ENCODE data around the gene TXNRD1. TPM values are rescaled to one million over a fixed set of nuclear protein-coding genes. Genes with fewer than 3 reads are reported as not detected.

The TXNRD1 gene
- total RNA-seq, 1 experiment from 2014 or later: 69.4 TPM

- peaks cover 58% of the 10 kb centered on the region for H3K36me3 ChIP-seq (ENCODE audit: insufficient read depth, low read length)
These were observed 96.6 kb downstream of the TXNRD1 start for GRCh38 chr12:104312202-104312601.

GRCh38 chr12:104312654-104313053 is 97.1 kb downstream of the TXNRD1 start:
- Histone ChIP-seq H3K4me2 (ENCODE audit: low read depth, low read length, poor library complexity, severe bottlenecking) (no peak overlapping the region), H3K4me1 (ENCODE audit: low read length) (no peaks in the 10 kb centered on the region), H3K27me3 (ENCODE audit: low read length) (no peaks in the 10 kb centered on the region), H3K4me3 (ENCODE audit: low read length) (no peak overlapping the region), H3K27ac (ENCODE audit: low read length) (no peak overlapping the region), H3K9ac (ENCODE audit: low read length) (no peak overlapping the region), H2AFZ (ENCODE audit: low read length) (no peak overlapping the region), H3K79me2 (ENCODE audit: low read length) (peaks cover 76% of the 10 kb centered on the region), H3K9me2 (replicated peaks; ENCODE audit: insufficient read depth, low read length) (no peaks in the 10 kb centered on the region), H3K36me3 (ENCODE audit: insufficient read depth, low read length) (peaks cover 58% of the 10 kb centered on the region), H3K9me3 (ENCODE audit: low read length) (no peaks in the 10 kb centered on the region), H4K20me1 (ENCODE audit: insufficient read depth, low read depth, low read length) (peaks cover 14% of the 10 kb centered on the region)
- DNase-seq: no peak

More at GRCh38 chr12:104312202-104312601, 96.6 kb downstream of the TXNRD1 start:
- Histone ChIP-seq H3K9me2 (replicated peaks; ENCODE audit: insufficient read depth, low read length) (no peaks in the 10 kb centered on the region), H3K27me3 (ENCODE audit: low read length) (no peaks in the 10 kb centered on the region), H4K20me1 (ENCODE audit: insufficient read depth, low read depth, low read length) (peaks cover 18% of the 10 kb centered on the region), H3K27ac (ENCODE audit: low read length) (no peak overlapping the region), H3K79me2 (ENCODE audit: low read length) (peaks cover 77% of the 10 kb centered on the region), H2AFZ (ENCODE audit: low read length) (no peak overlapping the region), H3K4me3 (ENCODE audit: low read length) (no peak overlapping the region), H3K9me3 (ENCODE audit: low read length) (no peaks in the 10 kb centered on the region), H3K4me2 (ENCODE audit: low read depth, low read length, poor library complexity, severe bottlenecking) (no peak overlapping the region), H3K4me1 (ENCODE audit: low read length) (no peaks in the 10 kb centered on the region), H3K9ac (ENCODE audit: low read length) (no peak overlapping the region)
- no peak for DNase-seq

GRCh38 chr12:104313568-104314241 is 98.1 kb downstream of the TXNRD1 start:
- no peak overlapping the region for H3K9ac ChIP-seq (ENCODE audit: low read length)
- no peaks in the 10 kb centered on the region for H3K27me3 ChIP-seq (ENCODE audit: low read length)
- H3K9me2 ChIP-seq (replicated peaks; ENCODE audit: insufficient read depth, low read length): no peaks in the 10 kb centered on the region
- H4K20me1 ChIP-seq (ENCODE audit: insufficient read depth, low read depth, low read length): peaks cover 13% of the 10 kb centered on the region
- H3K36me3 ChIP-seq (ENCODE audit: insufficient read depth, low read length): peaks cover 67% of the 10 kb centered on the region
- no peak overlapping the region for H3K4me2 ChIP-seq (ENCODE audit: low read depth, low read length, poor library complexity, severe bottlenecking)
- H3K4me1 ChIP-seq (ENCODE audit: low read length): no peaks in the 10 kb centered on the region
- no peak overlapping the region for H2AFZ ChIP-seq (ENCODE audit: low read length)
- no peaks in the 10 kb centered on the region for H3K9me3 ChIP-seq (ENCODE audit: low read length)
- no peak for DNase-seq
- no peak overlapping the region for H3K27ac ChIP-seq (ENCODE audit: low read length)
- H3K4me3 ChIP-seq (ENCODE audit: low read length): no peak overlapping the region
- H3K79me2 ChIP-seq (ENCODE audit: low read length): peaks cover 75% of the 10 kb centered on the region

GRCh38 chr12:104314242-104314614 is 98.6 kb downstream of the TXNRD1 start:
- Histone ChIP-seq H3K79me2 (ENCODE audit: low read length) (peaks cover 70% of the 10 kb centered on the region), H3K36me3 (ENCODE audit: insufficient read depth, low read length) (peaks cover 70% of the 10 kb centered on the region), H3K9me3 (ENCODE audit: low read length) (no peaks in the 10 kb centered on the region), H3K9ac (ENCODE audit: low read length) (no peak overlapping the region), H3K4me2 (ENCODE audit: low read depth, low read length, poor library complexity, severe bottlenecking) (no peak overlapping the region), H2AFZ (ENCODE audit: low read length) (no peak overlapping the region), H3K9me2 (replicated peaks; ENCODE audit: insufficient read depth, low read length) (no peaks in the 10 kb centered on the region), H3K4me1 (ENCODE audit: low read length) (no peaks in the 10 kb centered on the region), H4K20me1 (ENCODE audit: insufficient read depth, low read depth, low read length) (peaks cover 10% of the 10 kb centered on the region), H3K27ac (ENCODE audit: low read length) (no peak overlapping the region), H3K4me3 (ENCODE audit: low read length) (no peak overlapping the region), H3K27me3 (ENCODE audit: low read length) (no peaks in the 10 kb centered on the region)
- no peak for DNase-seq

GRCh38 chr12:104315326-104316224 is 100.0 kb downstream of the TXNRD1 start:
- H3K9ac ChIP-seq (ENCODE audit: low read length): no peak overlapping the region
- no peaks in the 10 kb centered on the region for H3K9me3 ChIP-seq (ENCODE audit: low read length)
- H3K4me1 ChIP-seq (ENCODE audit: low read length): no peaks in the 10 kb centered on the region
- peaks cover 76% of the 10 kb centered on the region for H3K36me3 ChIP-seq (ENCODE audit: insufficient read depth, low read length)
- H3K27me3 ChIP-seq (ENCODE audit: low read length): no peaks in the 10 kb centered on the region
- H2AFZ ChIP-seq (ENCODE audit: low read length): no peak overlapping the region
- H3K4me2 ChIP-seq (ENCODE audit: low read depth, low read length, poor library complexity, severe bottlenecking): no peak overlapping the region
- H4K20me1 ChIP-seq (ENCODE audit: insufficient read depth, low read depth, low read length): peaks cover 3% of the 10 kb centered on the region; the same call in 1 of the 2 replicates
- H3K27ac ChIP-seq (ENCODE audit: low read length): no peak overlapping the region
- H3K79me2 ChIP-seq (ENCODE audit: low read length): peaks cover 59% of the 10 kb centered on the region
- no peak for DNase-seq
- H3K9me2 ChIP-seq (replicated peaks; ENCODE audit: insufficient read depth, low read length): no peaks in the 10 kb centered on the region
- H3K4me3 ChIP-seq (ENCODE audit: low read length): no peak overlapping the region

- no peak for DNase-seq
- peaks cover 3% of the 10 kb centered on the region; the same call in 1 of the 2 replicates for H4K20me1 ChIP-seq (ENCODE audit: insufficient read depth, low read depth, low read length)
- H3K27me3 ChIP-seq (ENCODE audit: low read length): no peaks in the 10 kb centered on the region
- no peak overlapping the region for H3K4me2 ChIP-seq (ENCODE audit: low read depth, low read length, poor library complexity, severe bottlenecking)
- no peak overlapping the region for H3K9ac ChIP-seq (ENCODE audit: low read length)
- H3K27ac ChIP-seq (ENCODE audit: low read length): no peak overlapping the region
- no peaks in the 10 kb centered on the region for H3K4me1 ChIP-seq (ENCODE audit: low read length)
- H3K9me3 ChIP-seq (ENCODE audit: low read length): no peaks in the 10 kb centered on the region
- no peaks in the 10 kb centered on the region for H3K9me2 ChIP-seq (replicated peaks; ENCODE audit: insufficient read depth, low read length)
- H2AFZ ChIP-seq (ENCODE audit: low read length): no peak overlapping the region
- no peak overlapping the region for H3K4me3 ChIP-seq (ENCODE audit: low read length)
- peaks cover 80% of the 10 kb centered on the region for H3K36me3 ChIP-seq (ENCODE audit: insufficient read depth, low read length)
- H3K79me2 ChIP-seq (ENCODE audit: low read length): peaks cover 56% of the 10 kb centered on the region
These were observed 101.4 kb downstream of the TXNRD1 start for GRCh38 chr12:104316936-104317335.

- no peaks in the 10 kb centered on the region for H3K9me2 ChIP-seq (replicated peaks; ENCODE audit: insufficient read depth, low read length)
- no peaks in the 10 kb centered on the region for H3K4me1 ChIP-seq (ENCODE audit: low read length)
- peaks cover 51% of the 10 kb centered on the region for H3K79me2 ChIP-seq (ENCODE audit: low read length)
- no peak overlapping the region for H2AFZ ChIP-seq (ENCODE audit: low read length)
- H3K27ac ChIP-seq (ENCODE audit: low read length): no peak overlapping the region
- no peaks in the 10 kb centered on the region for H3K27me3 ChIP-seq (ENCODE audit: low read length)
- no peak overlapping the region for H3K4me3 ChIP-seq (ENCODE audit: low read length)
- H3K9ac ChIP-seq (ENCODE audit: low read length): no peak overlapping the region
- H3K4me2 ChIP-seq (ENCODE audit: low read depth, low read length, poor library complexity, severe bottlenecking): no peak overlapping the region
- H4K20me1 ChIP-seq (ENCODE audit: insufficient read depth, low read depth, low read length): no peaks in the 10 kb centered on the region
- no peak for DNase-seq
- H3K36me3 ChIP-seq (ENCODE audit: insufficient read depth, low read length): peaks cover 75% of the 10 kb centered on the region
- no peaks in the 10 kb centered on the region for H3K9me3 ChIP-seq (ENCODE audit: low read length)
These were observed 102.1 kb downstream of the TXNRD1 start for GRCh38 chr12:104317538-104318210.

GRCh38 chr12:104319028-104319427 is 103.4 kb downstream of the TXNRD1 start:
- H3K4me2 ChIP-seq (ENCODE audit: low read depth, low read length, poor library complexity, severe bottlenecking): no peak overlapping the region

More at GRCh38 chr12:104319028-104319427, 103.4 kb downstream of the TXNRD1 start:
- no peak overlapping the region for H3K27ac ChIP-seq (ENCODE audit: low read length)
- H3K9ac ChIP-seq (ENCODE audit: low read length): no peak overlapping the region
- H3K9me2 ChIP-seq (replicated peaks; ENCODE audit: insufficient read depth, low read length): no peaks in the 10 kb centered on the region
- peaks cover 39% of the 10 kb centered on the region for H3K79me2 ChIP-seq (ENCODE audit: low read length)
- no peaks in the 10 kb centered on the region for H4K20me1 ChIP-seq (ENCODE audit: insufficient read depth, low read depth, low read length)
- DNase-seq: no peak
- no peaks in the 10 kb centered on the region for H3K4me1 ChIP-seq (ENCODE audit: low read length)
- peaks cover 66% of the 10 kb centered on the region for H3K36me3 ChIP-seq (ENCODE audit: insufficient read depth, low read length)
- no peak overlapping the region for H2AFZ ChIP-seq (ENCODE audit: low read length)
- H3K27me3 ChIP-seq (ENCODE audit: low read length): no peaks in the 10 kb centered on the region
- no peaks in the 10 kb centered on the region for H3K9me3 ChIP-seq (ENCODE audit: low read length)
- no peak overlapping the region for H3K4me3 ChIP-seq (ENCODE audit: low read length)

All from Karpas-422 (cell line).